ENCODE measurements around the gene RHBDF2. TPM values are rescaled to one million over a fixed set of nuclear protein-coding genes. Genes with fewer than 3 reads are reported as not detected.
"Not testable (repeated sequence)": the region's sequence is repeated elsewhere in the genome, so short reads cannot be mapped to it uniquely, and the experiment has no call there.

The RHBDF2 gene
- total RNA-seq, 6 experiments from 2014 or later, result 7.1 to 18.6 (median 11.0) TPM

GRCh38 chr17:76512366-76513305, 11.4 kb upstream of the RHBDF2 start:
- DNase-seq (no peak), ATAC-seq (peak in 2 of 4 donors; percentile 6 to 7)
- intact Hi-C loops (cut with DNase I), result no loop called here
- no peak overlapping the region for H3K27ac ChIP-seq
- no peaks in the 10 kb centered on the region for H3K27me3 ChIP-seq
- no peaks in the 10 kb centered on the region for H3K4me1 ChIP-seq
- H3K9me3 ChIP-seq, result no peaks in the 10 kb centered on the region
- no peaks in the 10 kb centered on the region for H3K36me3 ChIP-seq
- WGBS (ENCODE audit: insufficient coverage, low coverage, low lambda C conversion rate, missing lambda C conversion rate), result 31% methylated on average over 4 of the region's 22 CpGs
- H3K4me3 ChIP-seq, result no peak overlapping the region
- TF ChIP-seq POLR2A (IDR thresholded peaks at IDR 0.05), result no peak
- TF ChIP-seq CTCF (IDR thresholded peaks at IDR 0.05), result no peak

- no peak for TF ChIP-seq CTCF (IDR thresholded peaks at IDR 0.05)
- no peak for TF ChIP-seq POLR2A (IDR thresholded peaks at IDR 0.05)
- intact Hi-C loops (cut with DNase I), result no loop called here
- H3K36me3 ChIP-seq, result no peaks in the 10 kb centered on the region
- 71% methylated on average over 10 of the region's 13 CpGs for WGBS (ENCODE audit: insufficient coverage, low coverage, low lambda C conversion rate, missing lambda C conversion rate)
- H3K4me3 ChIP-seq, result no peak overlapping the region
- H3K27me3 ChIP-seq, result no peaks in the 10 kb centered on the region
- no peaks in the 10 kb centered on the region for H3K9me3 ChIP-seq
- H3K4me1 ChIP-seq, result no peaks in the 10 kb centered on the region
- ATAC-seq (peak in 2 of 4 donors; percentile 18 to 22), DNase-seq (no peak)
- no peak overlapping the region for H3K27ac ChIP-seq
Measured at GRCh38 chr17:76511668-76512365, 10.6 kb upstream of the RHBDF2 start.

GRCh38 chr17:76510831-76511244, 9.6 kb upstream of the RHBDF2 start:
- Histone ChIP-seq H3K27me3 (no peaks in the 10 kb centered on the region), H3K27ac (no peak overlapping the region), H3K9me3 (no peaks in the 10 kb centered on the region), H3K36me3 (no peaks in the 10 kb centered on the region), H3K4me3 (no peak overlapping the region), H3K4me1 (peaks cover 0 to 4% (median 0%) of the 10 kb centered on the region in 4 donors)
- 28% methylated on average over 7 of the region's 9 CpGs for WGBS (ENCODE audit: insufficient coverage, low coverage, low lambda C conversion rate, missing lambda C conversion rate)
- TF ChIP-seq CTCF (IDR thresholded peaks at IDR 0.05) (no peak), POLR2A (IDR thresholded peaks at IDR 0.05) (no peak)
- ATAC-seq, result no peak
- intact Hi-C loops (cut with DNase I), result no loop called here
- DNase-seq, result no peak

GRCh38 chr17:76508472-76509063, 7.3 kb upstream of the RHBDF2 start:
- not testable (repeated sequence) for DNase-seq, H3K4me3 ChIP-seq, H3K4me1 ChIP-seq, ATAC-seq, H3K27me3 ChIP-seq, H3K27ac ChIP-seq, H3K9me3 ChIP-seq, H3K36me3 ChIP-seq
- intact Hi-C loops (cut with DNase I), result loop anchor here (5.0 to 10.0 kb wide), 2 partner anchors 41 to 104 kb away; partner anchors contain the start of gene AANAT (in 2 of the 2)
- 49% methylated on average over 14 of the region's 14 CpGs for WGBS (ENCODE audit: insufficient coverage, low coverage, low lambda C conversion rate, missing lambda C conversion rate)
